H1 (cell line): ENCODE data around the gene TMEM266. TPM values are rescaled to one million over a fixed set of nuclear protein-coding genes. Genes with fewer than 3 reads are reported as not detected.

Experiments used
- CTCF ChIA-PET: fragments of 300-600 bp; sonication (Branson Sonifier 250); formaldehyde crosslinking; loops from one replicate; lab custom pipeline; 2021; ENCODE audit not compliant: partially characterized antibody; lab: Charles Lee
- POLR2A ChIA-PET: fragments of 300-600 bp; sonication (Branson Sonifier 250); formaldehyde crosslinking; loops from one replicate; lab custom pipeline; 2021; ENCODE audit warnings: inconsistent platforms; ENCODE audit not compliant: partially characterized antibody; lab: Charles Lee
- DNase-seq, 2 experiments: peaks; one replicate each; pipeline versions ENCODE4 v3.0.0 to v3.0.0-alpha.2; 2010 to 2022; ENCODE audit warnings: low spot score in 2 of 2, low read depth in 1 of 2, mixed read lengths in 1 of 2
- FAIRE-seq: peaks from 2 replicates; lab custom pipeline; 2011; peaks lifted over from hg19 to GRCh38; lab: Jason Lieb, UNC
- H2AFZ ChIP-seq: 2 replicates; pipeline ENCODE4 v1.8.1; 2012; ENCODE audit warnings: low read length, inconsistent platforms
- H2AK5ac ChIP-seq: 2 replicates; pipeline ENCODE4 v1.6.1; 2013; ENCODE audit warnings: low read depth, low read length
- H2BK120ac ChIP-seq: replicated peaks from 2 replicates; pipeline ENCODE3; 2013; ENCODE audit warnings: low read depth, low read length, inconsistent platforms
- H2BK12ac ChIP-seq: 2 replicates; pipeline ENCODE4 v1.6.1; 2013; ENCODE audit warnings: low read depth, low read length
- H2BK15ac ChIP-seq: 2 replicates; pipeline ENCODE4 v1.6.1; 2013; ENCODE audit warnings: low read length
- H2BK20ac ChIP-seq: 2 replicates; pipeline ENCODE4 v1.6.1; 2013; ENCODE audit warnings: low read length
- H2BK5ac ChIP-seq: 2 replicates; pipeline ENCODE4 v1.6.1; 2013; ENCODE audit warnings: low read depth, low read length
- H3K14ac ChIP-seq: 2 replicates; pipeline ENCODE4 v1.6.1; 2013; ENCODE audit warnings: inconsistent platforms; ENCODE audit not compliant: insufficient read length
- H3K18ac ChIP-seq: 2 replicates; pipeline ENCODE4 v1.6.1; 2013; ENCODE audit warnings: low read length; ENCODE audit errors: extremely low read depth
- H3K23ac ChIP-seq: 2 replicates; pipeline ENCODE4 v1.6.1; 2013; ENCODE audit warnings: inconsistent platforms; ENCODE audit not compliant: insufficient read length
- H3K23me2 ChIP-seq: 2 replicates; pipeline ENCODE4 v1.6.1; 2013; ENCODE audit warnings: low read depth, low read length
- H3K27ac ChIP-seq: 2 replicates; pipeline ENCODE4 v1.6.1; 2011; ENCODE audit warnings: low read depth, low read length, inconsistent platforms
- H3K27me3 ChIP-seq, 4 experiments: replicated peaks in 1 of 4; 1 replicate in 1 of 4; 2 replicates in 3 of 4; pipeline versions ENCODE4 v1.6.1 to v1.8.1; 2011 to 2013; ENCODE audit warnings: low read length in 3 of 4, mild to moderate bottlenecking in 3 of 4, inconsistent platforms in 2 of 4, mixed read lengths in 2 of 4, moderate library complexity in 1 of 4; ENCODE audit not compliant: control insufficient read depth in 3 of 4, insufficient read depth in 3 of 4; ENCODE audit errors: extremely low read depth in 1 of 4
- H3K36me3 ChIP-seq, 4 experiments: 2 replicates each; pipeline versions ENCODE4 v1.6.1 to v1.8.1; 2011 to 2013; ENCODE audit warnings: mild to moderate bottlenecking in 4 of 4, low read length in 3 of 4, moderate library complexity in 2 of 4, control low read depth in 1 of 4, inconsistent platforms in 1 of 4; ENCODE audit not compliant: insufficient read depth in 4 of 4, control insufficient read depth in 2 of 4
- H3K4ac ChIP-seq: replicated peaks from 2 replicates; pipeline ENCODE3; 2013; ENCODE audit warnings: low read length, low read depth, mixed read lengths, inconsistent platforms; ENCODE audit not compliant: insufficient read length
- H3K4me1 ChIP-seq, 4 experiments: replicated peaks in 1 of 4; 1 replicate in 1 of 4; 2 replicates in 3 of 4; pipeline versions ENCODE4 v1.6.1 to v1.8.1; 2011 to 2013; ENCODE audit warnings: low read length in 3 of 4, inconsistent platforms in 2 of 4, mixed read lengths in 1 of 4; ENCODE audit not compliant: insufficient read depth in 4 of 4, control insufficient read depth in 3 of 4
- H3K4me2 ChIP-seq, 2 experiments: 2 replicates each; pipeline versions ENCODE4 v1.6.1 to v1.8.1; 2011 to 2013; ENCODE audit warnings: low read depth in 2 of 2, low read length in 2 of 2, control low read depth in 1 of 2, inconsistent platforms in 1 of 2, mild to moderate bottlenecking in 1 of 2; ENCODE audit not compliant: insufficient read depth in 1 of 2
- H3K4me3 ChIP-seq, 4 experiments: fragments of 200-600, 300-600 bp in 1 of 4; sonication (generic), shearing (Covaris generic), sonication (Bioruptor Twin) in 1 of 4; 2 replicates each; pipeline versions ENCODE4 v1.5.1 to v1.8.1; 2011 to 2016; ENCODE audit warnings: low read length in 4 of 4, low read depth in 3 of 4, control low read depth in 2 of 4, inconsistent platforms in 2 of 4, mild to moderate bottlenecking in 2 of 4, mixed read lengths in 1 of 4, moderate library complexity in 1 of 4; ENCODE audit not compliant: insufficient read depth in 2 of 4; ENCODE audit errors: extremely low read depth in 1 of 4
- H3K56ac ChIP-seq: replicated peaks from 2 replicates; pipeline ENCODE3; 2013; ENCODE audit warnings: low read depth, mild to moderate bottlenecking, mixed read lengths, low read length, inconsistent platforms; ENCODE audit not compliant: insufficient read length
- H3K79me1 ChIP-seq: 2 replicates; pipeline ENCODE4 v1.6.1; 2013; ENCODE audit warnings: low read depth, low read length, control low read depth
- H3K79me2 ChIP-seq, 2 experiments: 2 replicates each; pipeline versions ENCODE4 v1.6.1 to v1.8.1; 2012 to 2013; ENCODE audit warnings: low read length in 2 of 2, mild to moderate bottlenecking in 2 of 2, inconsistent platforms in 1 of 2; ENCODE audit not compliant: insufficient read depth in 2 of 2, control insufficient read depth in 1 of 2
- H3K9ac ChIP-seq, 4 experiments: replicated peaks in 1 of 4; 1 replicate in 1 of 4; 2 replicates in 3 of 4; pipeline versions ENCODE4 v1.6.1 to v1.8.1; 2011 to 2013; ENCODE audit warnings: low read depth in 3 of 4, low read length in 3 of 4, control low read depth in 2 of 4, mild to moderate bottlenecking in 2 of 4, moderate library complexity in 2 of 4, inconsistent platforms in 1 of 4; ENCODE audit errors: extremely low read depth in 1 of 4
- H3K9me3 ChIP-seq, 2 experiments: 2 replicates each; pipeline versions ENCODE4 v1.6.1 to v1.8.1; 2012 to 2013; ENCODE audit warnings: mild to moderate bottlenecking in 2 of 2, moderate library complexity in 2 of 2, control low read depth in 1 of 2, inconsistent platforms in 1 of 2, low read depth in 1 of 2, low read length in 1 of 2, mixed read lengths in 1 of 2; ENCODE audit not compliant: insufficient read depth in 2 of 2
- H4K20me1 ChIP-seq, 2 experiments: replicated peaks in 1 of 2; 2 replicates each; pipeline versions ENCODE3 to v1.8.1; 2011 to 2013; ENCODE audit warnings: inconsistent platforms in 2 of 2, low read length in 2 of 2, mild to moderate bottlenecking in 1 of 2; ENCODE audit not compliant: insufficient read depth in 2 of 2, control insufficient read depth in 1 of 2
- H4K5ac ChIP-seq: 2 replicates; pipeline ENCODE4 v1.6.1; 2013; ENCODE audit warnings: low read length, low read depth, mixed read lengths, inconsistent platforms; ENCODE audit not compliant: insufficient read length
- H4K8ac ChIP-seq: 2 replicates; pipeline ENCODE4 v1.8.0; 2013; ENCODE audit warnings: mild to moderate bottlenecking, moderate library complexity, low read length, inconsistent platforms; ENCODE audit not compliant: insufficient read depth; ENCODE audit errors: extremely low read depth
- H4K91ac ChIP-seq: replicated peaks from 2 replicates; pipeline ENCODE3; 2013; ENCODE audit warnings: low read length, mixed read lengths, inconsistent platforms; ENCODE audit not compliant: insufficient read length
- ATF3 ChIP-seq: IDR thresholded peaks from 2 replicates; pipeline ENCODE4 v1.6.1; 2011; ENCODE audit warnings: low read depth, mild to moderate bottlenecking, low read length; ENCODE audit not compliant: insufficient read depth
- CTBP2 ChIP-seq: IDR thresholded peaks from 2 replicates; pipeline ENCODE4 v1.7.0; 2011; ENCODE audit warnings: borderline replicate concordance, mild to moderate bottlenecking, moderate library complexity, mixed read lengths, low read length; ENCODE audit not compliant: insufficient read depth, insufficient read length
- EZH2 ChIP-seq: fragments of 200-600 bp; sonication (generic); IDR thresholded peaks from 2 replicates; pipeline ENCODE4 v1.7.1; 2012; ENCODE audit warnings: low read depth, mild to moderate bottlenecking, moderate library complexity, low read length, inconsistent platforms; ENCODE audit not compliant: severe bottlenecking
- HDAC2 ChIP-seq, 2 experiments: fragments of 300-600 bp in 1 of 2; sonication (generic) in 1 of 2; IDR thresholded peaks; 2 replicates each; pipeline ENCODE4 v1.6.1; 2011 to 2012; ENCODE audit warnings: low read depth in 2 of 2, low read length in 2 of 2, mild to moderate bottlenecking in 2 of 2, moderate library complexity in 2 of 2, borderline replicate concordance in 1 of 2, inconsistent platforms in 1 of 2
- MAFK ChIP-seq: IDR thresholded peaks from 2 replicates; pipeline ENCODE4 v1.6.1; 2012; ENCODE audit warnings: low read depth, mild to moderate bottlenecking, improper control_type of control experiment, low read length
- POLR2A ChIP-seq, 2 experiments: IDR thresholded peaks; 1 replicate in 1 of 2; 2 replicates in 1 of 2; pipeline ENCODE4 v1.6.1; 2011; ENCODE audit warnings: low read depth in 2 of 2, low read length in 2 of 2, mild to moderate bottlenecking in 2 of 2; ENCODE audit errors: control extremely low read depth in 1 of 2
- POLR2AphosphoS5 ChIP-seq: IDR thresholded peaks from 2 replicates; pipeline ENCODE4 v1.6.1; 2011; ENCODE audit warnings: low read depth, low read length
- RNF2 ChIP-seq: fragments of 200-900, 300-1000 bp; sonication (generic); IDR thresholded peaks from 2 replicates; pipeline ENCODE4 v1.7.1; 2016; ENCODE audit warnings: borderline replicate concordance, low read depth, mild to moderate bottlenecking, antibody characterized with exemption, low read length; ENCODE audit not compliant: poor library complexity, severe bottlenecking; ENCODE audit errors: missing control alignments
- SP1 ChIP-seq: IDR thresholded peaks from 2 replicates; pipeline ENCODE4 v1.6.1; 2011; ENCODE audit warnings: low read depth, low read length
- SP4 ChIP-seq: IDR thresholded peaks from 2 replicates; pipeline ENCODE4 v1.6.1; 2012; ENCODE audit warnings: low read length, inconsistent platforms
- TAF1 ChIP-seq: IDR thresholded peaks from 2 replicates; pipeline ENCODE4 v1.6.1; 2011; ENCODE audit warnings: mild to moderate bottlenecking, low read depth, low read length
- TAF7 ChIP-seq: optimal IDR thresholded peaks from 2 replicates; pipeline ENCODE3; 2011; ENCODE audit warnings: low read depth, mild to moderate bottlenecking, inconsistent platforms, low read length, moderate library complexity, borderline replicate concordance
- TBP ChIP-seq: IDR thresholded peaks from 2 replicates; pipeline ENCODE4 v1.6.1; 2011; ENCODE audit warnings: low read depth, low read length, improper control_type of control experiment
- TEAD4 ChIP-seq: IDR thresholded peaks from 2 replicates; pipeline ENCODE4 v1.6.1; 2012; ENCODE audit warnings: low read depth, low read length, inconsistent platforms, mixed read lengths
- WGBS, 2 experiments: shearing (Covaris generic) in 1 of 2; methylation state at CpG; one replicate each; pipeline versions ENCODE4 v1.1.6 to v1.1.7; 2013 to 2015; ENCODE audit warnings: low lambda C conversion rate in 2 of 2, mixed read lengths in 2 of 2, inconsistent platforms in 1 of 2, low coverage in 1 of 2, missing lambda C conversion rate in 1 of 2; ENCODE audit not compliant: insufficient replicate concordance in 2 of 2, insufficient coverage in 1 of 2, insufficient read length in 1 of 2; ENCODE audit errors: extremely low coverage in 1 of 2, missing lambda C conversion rate in 1 of 2; 5-methylcytosine and 5-hydroxymethylcytosine counted together
- polyA plus RNA-seq, 7 experiments: library from polyadenylated mRNA; depleted of rRNA in 3 of 7; stranded (reverse) in 5 of 7; unstranded in 2 of 7; fragments of >200 nt in 5 of 7; fragments of 200-250 nt in 2 of 7; gene quantifications; 1 replicate in 5 of 7; 2 replicates in 1 of 7; 4 replicates in 1 of 7; pipeline versions ENCODE4 v1.2.1 to v1.2.3, GENCODE V29; 2011 to 2013; ENCODE audit warnings: missing spikeins in 2 of 7, mixed read lengths in 2 of 7
- total RNA-seq: library from RNA; stranded (reverse); fragmentation: NEBNext Ultra II Directional; extraction: Animal tissue kit (Norgen Biotek cat#: 25700); gene quantifications from 2 replicates; pipeline ENCODE4 v1.2.1, GENCODE V29; 2021

TMEM266 gene
- total and polyA plus RNA-seq, 2 of the 8 experiments (the other 6 are each of a cell fraction or from before 2014, with no cell fraction given) = 2.6 TPM

DNA sequence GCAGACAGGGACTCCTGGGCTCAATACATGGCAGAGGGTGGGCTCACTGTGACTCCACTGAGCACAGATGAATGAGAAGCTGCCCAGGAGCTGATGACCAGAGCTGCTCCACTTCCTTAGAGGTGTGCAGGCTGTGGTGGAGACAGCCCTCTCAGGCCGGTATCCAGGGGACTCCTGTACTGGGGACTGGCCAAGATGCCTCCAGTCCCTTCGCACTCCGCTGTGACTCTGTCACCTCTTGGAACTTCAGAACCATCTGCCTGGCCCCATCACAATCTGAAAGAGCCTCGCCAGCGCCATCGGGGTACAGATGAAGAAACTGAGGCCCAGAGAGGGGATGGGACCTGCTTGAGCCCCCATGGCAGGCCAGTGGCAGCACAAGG, 140.3 kb downstream of the TMEM266 start:
- Histone ChIP-seq H2AFZ (no peak overlapping the region), H4K20me1 (no peaks in the 10 kb centered on the region), H3K27ac (no peak overlapping the region), H4K5ac (no peak overlapping the region), H3K4me3 (no peak overlapping the region), H2BK12ac (0 out of 2 replicates have a peak overlapping the region, but pooled peaks have one; percentile 2), H3K36me3 (no peaks in the 10 kb centered on the region), H2BK5ac (no peak overlapping the region), H3K14ac (no peak overlapping the region), H2AK5ac (no peak overlapping the region), H2BK15ac (no peak overlapping the region), H3K79me1 (no peaks in the 10 kb centered on the region), H3K23me2 (no peaks in the 10 kb centered on the region), H2BK120ac (no peak overlapping the region), H3K23ac (no peak overlapping the region), H3K9ac (no peak overlapping the region), H2BK20ac (no peak overlapping the region; the same call in 1 of the 2 replicates), H3K4me2 (no peak overlapping the region), H3K18ac (no peak overlapping the region), H3K4me1 (peaks cover 0 to 20% (median 6%) of the 10 kb centered on the region in 4 experiments; a peak in 4 of 7 replicates), H4K8ac (no peak overlapping the region), H3K27me3 (no peaks in the 10 kb centered on the region; a peak in 1 of 7 replicates), H3K4ac (no peak overlapping the region), H4K91ac (no peak overlapping the region), H3K56ac (no peak overlapping the region), H3K79me2 (no peaks in the 10 kb centered on the region), H3K9me3 (no peaks in the 10 kb centered on the region)
- ChIA-PET POLR2A (no interaction called here), CTCF (interaction anchor here (1.0 to 3.3 kb wide), 7 partner anchors 8 to 134 kb away, joined by 5 to 13 read pairs (median 8); no protein-coding TSS in a partner anchor)
- 90% methylated on average over 6 of the region's 6 CpGs; no CpG with 5 or more reads in 1 of the 2 experiments for WGBS, 2 experiments
- FAIRE-seq (no peak), DNase-seq (no peak)
- TF ChIP-seq TEAD4 = no peak
- TF ChIP-seq HDAC2 (IDR thresholded peaks at IDR 0.05; ENCODE audit: borderline replicate concordance in 1 of 2, low read depth in 2 of 2, low read length in 2 of 2) = no peak
- TF ChIP-seq SP1 = no peak
- no peak for TF ChIP-seq CTBP2
- no peak for TF ChIP-seq RNF2
- TF ChIP-seq EZH2 = no peak
- TF ChIP-seq ATF3 = no peak
- no peak for TF ChIP-seq MAFK
- no peak for TF ChIP-seq TAF1
- TF ChIP-seq POLR2A (IDR thresholded peaks at IDR 0.05; ENCODE audit: control extremely low read depth in 1 of 2, low read depth in 2 of 2, low read length in 2 of 2) = no peak
- TF ChIP-seq POLR2AphosphoS5 = no peak
- TF ChIP-seq TBP = no peak
- no peak for TF ChIP-seq SP4
- TF ChIP-seq TAF7 = no peak
